Smooth muscle cell (in vitro differentiated cells): Measurements from ENCODE around the gene B4GALT5. TPM values are rescaled to one million over a fixed set of nuclear protein-coding genes. Genes with fewer than 3 reads are reported as not detected.

Experiments
- DNase-seq: peaks from one replicate; lab custom pipeline; 2025; ENCODE audit not compliant: unreplicated experiment; lab: John Stamatoyannopoulos, UW
- H2AFZ ChIP-seq: fragments of 200-600 bp; sonication (generic); 2 replicates; pipeline ENCODE4 v1.6.0; 2016; ENCODE audit warnings: antibody characterized with exemption, low read depth, mild to moderate bottlenecking
- H3F3A ChIP-seq: fragments of 200-600 bp; sonication (generic); 2 replicates; pipeline ENCODE4 v1.6.0; 2017; ENCODE audit warnings: antibody characterized with exemption, low read depth
- H3K27ac ChIP-seq: fragments of 200-600 bp; sonication (generic); 2 replicates; pipeline ENCODE4 v1.5.1; 2016; ENCODE audit warnings: low read depth, mild to moderate bottlenecking
- H3K27me3 ChIP-seq: fragments of 200-600 bp; sonication (generic); 2 replicates; pipeline ENCODE4 v1.6.1; 2016; ENCODE audit warnings: low read depth, mild to moderate bottlenecking
- H3K36me3 ChIP-seq: fragments of 200-600 bp; sonication (generic); 2 replicates; pipeline ENCODE4 v1.5.1; 2016; ENCODE audit warnings: low read depth
- H3K4me1 ChIP-seq: fragments of 200-600 bp; sonication (generic); 2 replicates; pipeline ENCODE4 v1.5.1; 2016; ENCODE audit warnings: low read depth
- H3K4me2 ChIP-seq: fragments of 200-600 bp; sonication (generic); 2 replicates; pipeline ENCODE4 v1.6.0; 2016; ENCODE audit warnings: mild to moderate bottlenecking
- H3K4me3 ChIP-seq: fragments of 200-600 bp; sonication (generic); 2 replicates; pipeline ENCODE4 v1.5.1; 2016; ENCODE audit warnings: mild to moderate bottlenecking
- H3K79me2 ChIP-seq: fragments of 200-600 bp; sonication (generic); 2 replicates; pipeline ENCODE4 v1.6.0; 2016; ENCODE audit warnings: low read depth, mild to moderate bottlenecking
- H3K9ac ChIP-seq: fragments of 200-600 bp; sonication (generic); 2 replicates; pipeline ENCODE4 v1.6.0; 2016; ENCODE audit warnings: low read depth
- H3K9me3 ChIP-seq: fragments of 200-600 bp; sonication (generic); replicated peaks from 2 replicates; pipeline ENCODE4 v1.5.1; 2016; ENCODE audit warnings: low read depth
- H4K20me1 ChIP-seq: fragments of 200-600 bp; sonication (generic); 2 replicates; pipeline ENCODE4 v1.6.0; 2016; ENCODE audit warnings: low read depth
- CTCF ChIP-seq: fragments of 200-600 bp; sonication (generic); IDR thresholded peaks from 2 replicates; pipeline ENCODE4 v1.5.1; 2017; ENCODE audit warnings: borderline replicate concordance, mild to moderate bottlenecking, antibody characterized with exemption; ENCODE audit not compliant: insufficient read depth, poor library complexity, severe bottlenecking
- WGBS: methylation state at CpG from one replicate; pipeline ENCODE4 v1.1.7; 2016; ENCODE audit warnings: low lambda C conversion rate; 5-methylcytosine and 5-hydroxymethylcytosine counted together
- polyA plus RNA-seq: library from polyadenylated mRNA; unstranded; fragments of >200 nt; fragmentation: Nextera tagmentation; extraction: Ambion mirVana; gene quantifications from 2 replicates; pipeline ENCODE4 v1.2.1, GENCODE V29; 2016
- total RNA-seq: library from RNA; depleted of rRNA; stranded (reverse); fragments of >200 nt; gene quantifications from 2 replicates; pipeline ENCODE4 v1.2.3, GENCODE V29; 2014

Gene B4GALT5
- total and polyA plus RNA-seq, 2 experiments from 2014 or later: 8.2 to 26.0 TPM

DNA sequence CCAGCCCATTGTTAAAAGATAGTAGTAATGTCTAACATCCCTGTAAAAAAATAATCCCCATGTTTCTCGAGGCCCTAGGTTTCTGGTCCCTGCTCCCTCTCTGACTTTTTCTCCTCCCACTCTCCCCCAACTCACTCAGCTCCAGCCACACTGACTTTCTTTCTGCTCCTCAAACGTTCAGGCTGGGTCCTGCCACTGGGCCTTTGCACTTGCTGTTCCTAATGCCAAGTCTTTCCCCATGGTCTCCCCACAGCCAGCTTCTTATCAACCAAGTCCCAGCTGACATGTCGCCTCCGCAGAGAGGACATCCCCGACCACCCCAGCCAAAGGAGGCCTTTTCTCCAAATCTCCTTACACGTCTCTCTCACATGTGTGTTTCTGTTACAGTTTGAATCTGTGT, 123.9 kb downstream of the B4GALT5 start:
- WGBS: 88% methylated on average over 6 of the region's 6 CpGs
- Histone ChIP-seq H3K27me3 (no peaks in the 10 kb centered on the region), H3K9ac (no peak overlapping the region), H3K36me3 (no peaks in the 10 kb centered on the region), H2AFZ (no peak overlapping the region), H3K79me2 (no peaks in the 10 kb centered on the region), H3K4me2 (no peak overlapping the region), H3K9me3 (no peaks in the 10 kb centered on the region), H4K20me1 (no peaks in the 10 kb centered on the region), H3K27ac (no peak overlapping the region), H3K4me1 (no peaks in the 10 kb centered on the region), H3F3A (no peaks in the 10 kb centered on the region), H3K4me3 (no peak overlapping the region)
- DNase-seq: no peak
- no peak for TF ChIP-seq CTCF

- H4K20me1 ChIP-seq: no peaks in the 10 kb centered on the region
- H3K27ac ChIP-seq: no peak overlapping the region
- 83% methylated on average over 10 of the region's 10 CpGs for WGBS
- H3K4me3 ChIP-seq: no peak overlapping the region
- no peak overlapping the region for H2AFZ ChIP-seq
- no peak overlapping the region for H3K9ac ChIP-seq
- H3K4me2 ChIP-seq: no peak overlapping the region
- H3K27me3 ChIP-seq: no peaks in the 10 kb centered on the region
- no peaks in the 10 kb centered on the region for H3K36me3 ChIP-seq
- no peak for TF ChIP-seq CTCF
- no peak for DNase-seq
- H3F3A ChIP-seq: no peaks in the 10 kb centered on the region
- H3K79me2 ChIP-seq: no peaks in the 10 kb centered on the region
- no peaks in the 10 kb centered on the region for H3K9me3 ChIP-seq
- H3K4me1 ChIP-seq: no peaks in the 10 kb centered on the region
These were observed 126.5 kb downstream of the B4GALT5 start for GRCh38 chr20:49587111-49587570.

DNA sequence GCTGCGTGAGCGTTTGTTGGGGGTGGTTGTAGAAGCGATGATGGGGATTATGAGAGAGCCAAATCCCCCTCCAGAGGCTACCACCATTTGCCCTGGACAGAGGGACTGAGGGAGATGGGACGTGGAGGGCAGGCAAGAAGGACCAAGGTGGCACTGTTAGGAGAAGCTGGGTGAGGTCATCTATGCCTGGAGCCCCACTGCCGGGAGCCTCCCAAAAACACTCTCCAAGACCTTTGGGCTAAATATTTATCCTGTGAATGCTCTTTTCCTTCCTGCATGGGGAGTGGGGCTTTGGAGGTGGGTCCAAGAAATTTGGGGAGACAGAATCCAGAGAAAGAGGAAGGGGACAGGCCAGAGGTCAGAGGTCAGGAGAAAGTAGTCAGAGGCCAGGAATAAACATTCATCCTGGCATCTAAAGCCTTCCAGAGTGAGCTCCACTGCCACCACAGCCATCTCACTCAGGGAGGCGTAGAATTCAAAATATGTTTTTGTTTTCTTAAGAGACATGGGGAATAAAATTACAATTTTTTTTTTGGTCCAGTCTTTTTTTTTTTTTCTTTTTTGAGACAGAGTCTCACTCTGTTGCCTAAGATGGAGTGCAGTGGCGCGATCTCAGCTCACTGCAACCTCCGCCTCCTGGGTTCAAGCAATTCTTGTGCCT, 128.0 kb downstream of the B4GALT5 start:
- Histone ChIP-seq H3K4me2 (no peak overlapping the region), H3K36me3 (no peaks in the 10 kb centered on the region), H2AFZ (no peak overlapping the region), H3K79me2 (no peaks in the 10 kb centered on the region), H3K4me3 (no peak overlapping the region), H3K9ac (no peak overlapping the region), H3F3A (no peaks in the 10 kb centered on the region), H3K4me1 (no peaks in the 10 kb centered on the region), H3K27me3 (no peaks in the 10 kb centered on the region), H3K27ac (no peak overlapping the region), H3K9me3 (no peaks in the 10 kb centered on the region), H4K20me1 (no peaks in the 10 kb centered on the region)
- DNase-seq: no peak
- 83% methylated on average over 9 of the region's 9 CpGs for WGBS
- no peak for TF ChIP-seq CTCF
